ENCODE data around the gene PEX26. TPM values are rescaled to one million over a fixed set of nuclear protein-coding genes. Genes with fewer than 3 reads are reported as not detected.
A peak's percentile ranks its signal among the peaks of the same experiment; 100 is the strongest.

PEX26 gene
- total and polyA plus RNA-seq, 2 of the 13 experiments (the other 11 are each of a cell fraction or from before 2014, with no cell fraction given), result 10.6 to 25.1 TPM

GRCh38 chr22:18067548-18068341 lies 10.0 kb upstream of the PEX26 start:
- ChIA-PET POLR2A (interaction anchor here (1.5 to 2.2 kb wide), 4 partner anchors 9 to 32 kb away, joined by 3 to 16 read pairs (median 10); partner anchors contain the start of gene PEX26), CTCF (ENCODE audit: low intra/inter-chr PET ratio, low total read pairs) (no interaction called here)
- intact Hi-C loops (cut with micrococcal nuclease; ENCODE audit: unreplicated experiment), result no loop called here
- DNase-seq (ENCODE audit: low spot score), result no peak
- FAIRE-seq, result peak; percentile 51
- in situ Hi-C loops (cut with HindIII; ENCODE audit: extremely low pct_ligation_motif_present, low pct_unique_long_range_greater_than_20kb), result no loop called here
- ATAC-seq, result peak; percentile 73
- Histone ChIP-seq H3K9me3 (ENCODE audit: low read length) (no peaks in the 10 kb centered on the region), H3K4me1 (ENCODE audit: insufficient read depth, low read length) (peaks cover 74% of the 10 kb centered on the region), H3K27me3 (ENCODE audit: control insufficient read depth in 1 of 2, insufficient read depth in 2 of 2, low read length in 2 of 2) (no peaks in the 10 kb centered on the region), H3K4me2 (ENCODE audit: low read depth, low read length) (peak overlapping the region; percentile 73), H3K4me3 (replicated peaks in 1 of 3; ENCODE audit: insufficient read depth in 1 of 3, low read depth in 2 of 3, low read length in 3 of 3) (peak overlapping the region in 2 of 3 experiments; percentile 3 to 45; a peak in 3 of 6 replicates), H3K79me2 (ENCODE audit: insufficient read depth, low read length) (no peaks in the 10 kb centered on the region), H3K36me3 (replicated peaks in 1 of 2; ENCODE audit: control insufficient read depth in 1 of 2, insufficient read depth in 2 of 2, low read length in 2 of 2) (no peaks in the 10 kb centered on the region), H4K20me1 (ENCODE audit: insufficient read depth, low read length) (no peaks in the 10 kb centered on the region), H3K9ac (ENCODE audit: insufficient read depth, low read depth, low read length) (0 out of 2 replicates have a peak overlapping the region, but pooled peaks have one; percentile 9), H3K27ac (ENCODE audit: extremely low read length, insufficient read depth, low read length) (no peak overlapping the region), H2AFZ (ENCODE audit: low read length) (peak overlapping the region; percentile 73)
- 32% methylated on average over 14 of the region's 14 CpGs for WGBS (ENCODE audit: low lambda C conversion rate)
- TSS peak; percentile 82 for BruUV-seq (replicated peaks)
- TF ChIP-seq, protein P1, sequence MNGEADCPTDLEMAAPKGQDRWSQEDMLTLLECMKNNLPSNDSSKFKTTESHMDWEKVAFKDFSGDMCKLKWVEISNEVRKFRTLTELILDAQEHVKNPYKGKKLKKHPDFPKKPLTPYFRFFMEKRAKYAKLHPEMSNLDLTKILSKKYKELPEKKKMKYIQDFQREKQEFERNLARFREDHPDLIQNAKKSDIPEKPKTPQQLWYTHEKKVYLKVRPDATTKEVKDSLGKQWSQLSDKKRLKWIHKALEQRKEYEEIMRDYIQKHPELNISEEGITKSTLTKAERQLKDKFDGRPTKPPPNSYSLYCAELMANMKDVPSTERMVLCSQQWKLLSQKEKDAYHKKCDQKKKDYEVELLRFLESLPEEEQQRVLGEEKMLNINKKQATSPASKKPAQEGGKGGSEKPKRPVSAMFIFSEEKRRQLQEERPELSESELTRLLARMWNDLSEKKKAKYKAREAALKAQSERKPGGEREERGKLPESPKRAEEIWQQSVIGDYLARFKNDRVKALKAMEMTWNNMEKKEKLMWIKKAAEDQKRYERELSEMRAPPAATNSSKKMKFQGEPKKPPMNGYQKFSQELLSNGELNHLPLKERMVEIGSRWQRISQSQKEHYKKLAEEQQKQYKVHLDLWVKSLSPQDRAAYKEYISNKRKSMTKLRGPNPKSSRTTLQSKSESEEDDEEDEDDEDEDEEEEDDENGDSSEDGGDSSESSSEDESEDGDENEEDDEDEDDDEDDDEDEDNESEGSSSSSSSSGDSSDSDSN (CRISPR knock-in tag; IDR thresholded peaks at IDR 0.05), result 0 out of 2 replicates have a peak, but pooled peaks have one; percentile 31
- TF ChIP-seq MAF1 (CRISPR knock-in tag; IDR thresholded peaks at IDR 0.05; ENCODE audit: borderline replicate concordance) (no peak), FIP1L1 (IDR thresholded peaks at IDR 0.05; ENCODE audit: borderline replicate concordance, insufficient read depth, low read depth, low read length) (no peak), ZNF446 (CRISPR knock-in tag; IDR thresholded peaks at IDR 0.05) (no peak), USF2 (IDR thresholded peaks at IDR 0.05; ENCODE audit: low read depth, low read length) (no peak), USF2 (CRISPR knock-in tag; IDR thresholded peaks at IDR 0.05; ENCODE audit: borderline replicate concordance) (no peak), FOXA3 (CRISPR knock-in tag; IDR thresholded peaks at IDR 0.05) (0 out of 2 replicates have a peak, but pooled peaks have one; percentile 11), NFIC (IDR thresholded peaks at IDR 0.05; ENCODE audit: low read length) (no peak), POGZ (CRISPR knock-in tag; IDR thresholded peaks at IDR 0.05) (no peak), PHF21A (CRISPR knock-in tag; IDR thresholded peaks at IDR 0.05) (peak; percentile 25; the same call in 1 of the 2 replicates), ZFX (CRISPR knock-in tag; IDR thresholded peaks at IDR 0.05; ENCODE audit: low read depth) (no peak)
- TF ChIP-seq, protein P2, sequence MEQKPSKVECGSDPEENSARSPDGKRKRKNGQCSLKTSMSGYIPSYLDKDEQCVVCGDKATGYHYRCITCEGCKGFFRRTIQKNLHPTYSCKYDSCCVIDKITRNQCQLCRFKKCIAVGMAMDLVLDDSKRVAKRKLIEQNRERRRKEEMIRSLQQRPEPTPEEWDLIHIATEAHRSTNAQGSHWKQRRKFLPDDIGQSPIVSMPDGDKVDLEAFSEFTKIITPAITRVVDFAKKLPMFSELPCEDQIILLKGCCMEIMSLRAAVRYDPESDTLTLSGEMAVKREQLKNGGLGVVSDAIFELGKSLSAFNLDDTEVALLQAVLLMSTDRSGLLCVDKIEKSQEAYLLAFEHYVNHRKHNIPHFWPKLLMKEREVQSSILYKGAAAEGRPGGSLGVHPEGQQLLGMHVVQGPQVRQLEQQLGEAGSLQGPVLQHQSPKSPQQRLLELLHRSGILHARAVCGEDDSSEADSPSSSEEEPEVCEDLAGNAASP (CRISPR knock-in tag; IDR thresholded peaks at IDR 0.05; ENCODE audit: borderline replicate concordance), result no peak
